ENCODE measurements around the gene JMJD7. TPM values are rescaled to one million over a fixed set of nuclear protein-coding genes. Genes with fewer than 3 reads are reported as not detected.

Gene JMJD7
- total RNA-seq, 3 donors from 2014 or later (not counting 1 experiment from before 2014, with no cell fraction given) = 20.3 to 36.4 (median 28.7) TPM

GRCh38 chr15:41876007-41876406 is 48.1 kb downstream of the JMJD7 start:
- Histone ChIP-seq H3K36me3 (ENCODE audit: control insufficient read depth, insufficient read depth, low read length) (no peaks in the 10 kb centered on the region), H3K4me1 (ENCODE audit: control insufficient read depth, insufficient read depth, low read length) (peaks cover 2% of the 10 kb centered on the region), H3K27ac (ENCODE audit: low read length) (no peak overlapping the region), H3K9me3 (ENCODE audit: control insufficient read depth, insufficient read depth, low read length) (no peaks in the 10 kb centered on the region), H3K27me3 (ENCODE audit: control insufficient read depth, insufficient read depth, low read length) (no peaks in the 10 kb centered on the region), H3K4me3 (ENCODE audit: low read length) (no peak overlapping the region)
- Mint-ChIP-seq H3K27ac (no peak overlapping the region), H3K9me3 (no peaks in the 10 kb centered on the region), H3K36me3 (no peaks in the 10 kb centered on the region), H3K27me3 (ENCODE audit: low read depth in 2 of 2) (peaks cover 5 to 7% of the 10 kb centered on the region in 2 donors), H3K4me1 (peaks cover 0 to 14% of the 10 kb centered on the region in 2 donors), H3K4me3 (no peak overlapping the region)
- no peak for DNase-seq
- WGBS (ENCODE audit: insufficient coverage) = 73% methylated on average over 13 of the region's 13 CpGs
- TF ChIP-seq CTCF (IDR thresholded peaks at IDR 0.05) = no peak
- ATAC-seq = no peak
- intact Hi-C loops (cut with micrococcal nuclease) = no loop called here

GRCh38 chr15:41876689-41877088 is 48.8 kb downstream of the JMJD7 start:
- WGBS (ENCODE audit: insufficient coverage) = 84% methylated on average over 11 of the region's 12 CpGs
- DNase-seq = no peak
- Histone ChIP-seq H3K27me3 (ENCODE audit: control insufficient read depth, insufficient read depth, low read length) (no peaks in the 10 kb centered on the region), H3K4me3 (ENCODE audit: low read length) (no peak overlapping the region), H3K27ac (ENCODE audit: low read length) (no peak overlapping the region), H3K9me3 (ENCODE audit: control insufficient read depth, insufficient read depth, low read length) (no peaks in the 10 kb centered on the region), H3K4me1 (ENCODE audit: control insufficient read depth, insufficient read depth, low read length) (peaks cover 6% of the 10 kb centered on the region), H3K36me3 (ENCODE audit: control insufficient read depth, insufficient read depth, low read length) (no peaks in the 10 kb centered on the region)
- Mint-ChIP-seq H3K4me1 (peaks cover 6 to 16% of the 10 kb centered on the region in 2 donors), H3K9me3 (no peaks in the 10 kb centered on the region), H3K27ac (no peak overlapping the region), H3K27me3 (ENCODE audit: low read depth in 2 of 2) (peaks cover 10 to 13% of the 10 kb centered on the region in 2 donors), H3K4me3 (no peak overlapping the region), H3K36me3 (no peaks in the 10 kb centered on the region)
- intact Hi-C loops (cut with micrococcal nuclease) = no loop called here
- no peak for TF ChIP-seq CTCF (IDR thresholded peaks at IDR 0.05)
- ATAC-seq = no peak

GRCh38 chr15:41877631-41878354 is 49.9 kb downstream of the JMJD7 start:
- no peak overlapping the region for H3K4me3 Mint-ChIP-seq
- WGBS (ENCODE audit: insufficient coverage) = 85% methylated on average over 13 of the region's 13 CpGs
- no peak for ATAC-seq

More at GRCh38 chr15:41877631-41878354, 49.9 kb downstream of the JMJD7 start:
- no peak overlapping the region for H3K27ac ChIP-seq (ENCODE audit: low read length)
- no peak for DNase-seq
- peaks cover 6 to 16% of the 10 kb centered on the region in 2 donors for H3K4me1 Mint-ChIP-seq
- H3K9me3 ChIP-seq (ENCODE audit: control insufficient read depth, insufficient read depth, low read length) = no peaks in the 10 kb centered on the region
- no peak for TF ChIP-seq CTCF (IDR thresholded peaks at IDR 0.05)
- H3K27me3 Mint-ChIP-seq (ENCODE audit: low read depth in 2 of 2) = peaks cover 10 to 13% of the 10 kb centered on the region in 2 donors
- no peak overlapping the region for H3K27ac Mint-ChIP-seq
- H3K4me3 ChIP-seq (ENCODE audit: low read length) = no peak overlapping the region
- H3K36me3 ChIP-seq (ENCODE audit: control insufficient read depth, insufficient read depth, low read length) = no peaks in the 10 kb centered on the region
- H3K36me3 Mint-ChIP-seq = no peaks in the 10 kb centered on the region
- no peaks in the 10 kb centered on the region for H3K9me3 Mint-ChIP-seq
- no peaks in the 10 kb centered on the region for H3K27me3 ChIP-seq (ENCODE audit: control insufficient read depth, insufficient read depth, low read length)
- peaks cover 12% of the 10 kb centered on the region for H3K4me1 ChIP-seq (ENCODE audit: control insufficient read depth, insufficient read depth, low read length)
- intact Hi-C loops (cut with micrococcal nuclease) = no loop called here

Data from natural killer cell (primary cell).